ENCODE results near the gene SLC25A43. TPM values are rescaled to one million over a fixed set of nuclear protein-coding genes. Genes with fewer than 3 reads are reported as not detected.

The SLC25A43 gene
- total RNA-seq, 1 experiment from 2014 or later, result 4.5 TPM

GRCh38 chrX:119466970-119467369, 67.8 kb downstream of the SLC25A43 start:
- Mint-ChIP-seq H3K36me3 (peaks cover 19% of the 10 kb centered on the region), H3K9me3 (no peaks in the 10 kb centered on the region), H3K27me3 (ENCODE audit: low read depth) (no peaks in the 10 kb centered on the region), H3K4me3 (no peak overlapping the region), H3K4me1 (0 out of 2 replicates have a peak, but pooled peaks cover 5% of the 10 kb centered on the region), H3K27ac (no peak overlapping the region)
- TF ChIP-seq SOX15 (CRISPR knock-in tag; IDR thresholded peaks at IDR 0.05) (no peak), ATF1 (CRISPR knock-in tag; IDR thresholded peaks at IDR 0.05) (no peak), ZNF281 (CRISPR knock-in tag; IDR thresholded peaks at IDR 0.05) (no peak), TP53 (CRISPR knock-in tag; IDR thresholded peaks at IDR 0.05) (no peak), NFYB (CRISPR knock-in tag; conservative IDR thresholded peaks at IDR 0.05; ENCODE audit: low read depth) (no peak), ZNF263 (CRISPR knock-in tag; IDR thresholded peaks at IDR 0.05; ENCODE audit: low read depth) (no peak), ZNF671 (CRISPR knock-in tag; IDR thresholded peaks at IDR 0.05) (no peak), JUN (CRISPR knock-in tag; IDR thresholded peaks at IDR 0.05) (no peak), GTF2I (CRISPR knock-in tag; conservative IDR thresholded peaks at IDR 0.05) (no peak), E2F1 (CRISPR knock-in tag; IDR thresholded peaks at IDR 0.05) (no peak), HMGXB4 (CRISPR knock-in tag; IDR thresholded peaks at IDR 0.05) (no peak), KAT7 (CRISPR knock-in tag; IDR thresholded peaks at IDR 0.05; ENCODE audit: borderline replicate concordance) (no peak), ZNF423 (CRISPR knock-in tag; IDR thresholded peaks at IDR 0.05) (no peak), IRF1 (CRISPR knock-in tag; IDR thresholded peaks at IDR 0.05) (no peak), ZNF416 (CRISPR knock-in tag; IDR thresholded peaks at IDR 0.05) (no peak), E2F4 (CRISPR knock-in tag; IDR thresholded peaks at IDR 0.05; ENCODE audit: borderline replicate concordance, low read depth) (no peak)
- DNase-seq (ENCODE audit: low spot score), result no peak
- ATAC-seq, result no peak
- CTCF ChIA-PET, result no interaction called here
- POLR2A ChIA-PET, result no interaction called here

GRCh38 chrX:119467433-119467832, 68.3 kb downstream of the SLC25A43 start:
- ATAC-seq (no peak), DNase-seq (ENCODE audit: low spot score) (no peak)
- Mint-ChIP-seq H3K27ac (no peak overlapping the region), H3K9me3 (no peaks in the 10 kb centered on the region), H3K27me3 (ENCODE audit: low read depth) (no peaks in the 10 kb centered on the region), H3K4me1 (0 out of 2 replicates have a peak, but pooled peaks cover 5% of the 10 kb centered on the region), H3K36me3 (peaks cover 19% of the 10 kb centered on the region), H3K4me3 (peak overlapping the region; percentile 61)
- ChIA-PET CTCF (interaction anchor here (0.9 kb wide), 1 partner anchor 15 kb away, joined by 6 read pairs; no protein-coding TSS in a partner anchor), POLR2A (interaction anchor here (0.7 kb wide), 1 partner anchor 13 kb away, joined by 4 read pairs; no protein-coding TSS in a partner anchor)
- TF ChIP-seq FOXP1 (CRISPR knock-in tag; IDR thresholded peaks at IDR 0.05; ENCODE audit: borderline replicate concordance) (no peak), ATF3 (CRISPR knock-in tag; conservative IDR thresholded peaks at IDR 0.05) (no peak), USF2 (CRISPR knock-in tag; IDR thresholded peaks at IDR 0.05) (no peak), E2F4 (CRISPR knock-in tag; IDR thresholded peaks at IDR 0.05; ENCODE audit: borderline replicate concordance, low read depth) (no peak), CREM (CRISPR knock-in tag; IDR thresholded peaks at IDR 0.05) (no peak), RELA (CRISPR knock-in tag; IDR thresholded peaks at IDR 0.05; ENCODE audit: borderline replicate concordance) (no peak), NR2C2 (CRISPR knock-in tag; IDR thresholded peaks at IDR 0.05) (no peak), TEAD1 (CRISPR knock-in tag; IDR thresholded peaks at IDR 0.05) (no peak), AR (CRISPR knock-in tag; IDR thresholded peaks at IDR 0.05) (no peak)

Measured in WTC11 (cell line).